Natural killer cell (primary cell): Measurements from ENCODE around the gene ATP2B1. TPM values are rescaled to one million over a fixed set of nuclear protein-coding genes. Genes with fewer than 3 reads are reported as not detected.

Experiments
- ATAC-seq, 3 donors: fragments of 150-1000 bp in 2 of 3; fragments of 200-7000 bp in 1 of 3; cut with Tn5 transposase; 1 replicate in 1 of 3; 2 replicates in 2 of 3; pipeline ENCODE4 v1.10.0; 2021; ENCODE audit warnings: mild to moderate bottlenecking in 2 of 3, moderate library complexity in 2 of 3
- DNase-seq, 2 donors: peaks; one replicate each; pipeline versions ENCODE4 v3.0.0 to v3.0.0-alpha.2; 2013 to 2021; ENCODE audit warnings: mixed read lengths in 1 of 2
- H3K27ac ChIP-seq: one replicate; pipeline ENCODE4 v1.5.1; 2013; ENCODE audit warnings: mild to moderate bottlenecking, low read length
- H3K27me3 ChIP-seq: one replicate; pipeline ENCODE4 v1.6.1; 2013; ENCODE audit warnings: low read length; ENCODE audit not compliant: control insufficient read depth, insufficient read depth
- H3K36me3 ChIP-seq: one replicate; pipeline ENCODE4 v1.6.1; 2013; ENCODE audit warnings: low read length; ENCODE audit not compliant: control insufficient read depth, insufficient read depth
- H3K4me1 ChIP-seq: one replicate; pipeline ENCODE4 v1.6.1; 2013; ENCODE audit warnings: low read length; ENCODE audit not compliant: control insufficient read depth, insufficient read depth
- H3K4me3 ChIP-seq: one replicate; pipeline ENCODE4 v1.5.1; 2013; ENCODE audit warnings: low read length
- H3K9me3 ChIP-seq: one replicate; pipeline ENCODE4 v1.6.1; 2013; ENCODE audit warnings: low read length; ENCODE audit not compliant: control insufficient read depth, insufficient read depth
- H3K27ac Mint-ChIP-seq, 2 donors: one replicate each; pipeline ENCODE4 v1.8.0; 2022; ENCODE audit warnings: mild to moderate bottlenecking in 2 of 2, mixed read lengths in 2 of 2, moderate library complexity in 1 of 2
- H3K27me3 Mint-ChIP-seq, 2 donors: one replicate each; pipeline ENCODE4 v1.8.0; 2022; ENCODE audit warnings: low read depth in 2 of 2, mixed read lengths in 2 of 2
- H3K36me3 Mint-ChIP-seq: one replicate; pipeline ENCODE4 v1.8.0; 2022; ENCODE audit warnings: mixed read lengths
- H3K4me1 Mint-ChIP-seq, 2 donors: one replicate each; pipeline ENCODE4 v1.8.0; 2022; ENCODE audit warnings: mixed read lengths in 2 of 2
- H3K4me3 Mint-ChIP-seq: one replicate; pipeline ENCODE4 v1.8.0; 2022; ENCODE audit warnings: mild to moderate bottlenecking, moderate library complexity, mixed read lengths
- H3K9me3 Mint-ChIP-seq, 2 donors: one replicate each; pipeline ENCODE4 v1.8.0; 2022; ENCODE audit warnings: mixed read lengths in 2 of 2
- CTCF ChIP-seq: fragments of 200-600 bp; IDR thresholded peaks from one replicate; pipeline ENCODE4 v1.8.0; 2022; ENCODE audit warnings: antibody characterized with exemption
- WGBS: methylation state at CpG from one replicate; pipeline ENCODE4 v1.1.7; 2013; ENCODE audit warnings: missing lambda C conversion rate; ENCODE audit not compliant: insufficient coverage; 5-methylcytosine and 5-hydroxymethylcytosine counted together
- intact Hi-C: fragments of 100-400 bp; cut with micrococcal nuclease; formaldehyde crosslinking; loops from one replicate; pipeline ENCODE4 v1.14.2; 2022
- total RNA-seq, 4 donors: library from RNA; stranded (reverse); fragments of 120-200 nt in 1 of 4; gene quantifications; one replicate each; pipeline versions ENCODE4 v1.2.3 to v1.2.4, GENCODE V29; 2013 to 2022

ATP2B1 gene
- total RNA-seq, 3 donors from 2014 or later (not counting 1 experiment from before 2014, with no cell fraction given) = 87.8 to 97.6 (median 97.3) TPM

- Mint-ChIP-seq H3K36me3 (peaks cover 14% of the 10 kb centered on the region), H3K27ac (peak overlapping the region in 1 of 2 donors; percentile 54), H3K4me1 (peaks cover 7 to 11% of the 10 kb centered on the region in 2 donors), H3K27me3 (no peaks in the 10 kb centered on the region), H3K9me3 (no peaks in the 10 kb centered on the region), H3K4me3 (no peak overlapping the region)
- no CpG with 5 or more reads among the region's 1 CpG for WGBS
- intact Hi-C loops = no loop called here
- Histone ChIP-seq H3K4me3 (no peak overlapping the region), H3K36me3 (peaks cover 44% of the 10 kb centered on the region), H3K4me1 (no peaks in the 10 kb centered on the region), H3K27ac (no peak overlapping the region), H3K9me3 (no peaks in the 10 kb centered on the region), H3K27me3 (no peaks in the 10 kb centered on the region)
- no peak for ATAC-seq
- DNase-seq = peak in 1 of 2 donors; percentile 14
- no peak for TF ChIP-seq CTCF
Measured at GRCh38 chr12:89597770-89598169, 110.9 kb downstream of the ATP2B1 start.

DNA sequence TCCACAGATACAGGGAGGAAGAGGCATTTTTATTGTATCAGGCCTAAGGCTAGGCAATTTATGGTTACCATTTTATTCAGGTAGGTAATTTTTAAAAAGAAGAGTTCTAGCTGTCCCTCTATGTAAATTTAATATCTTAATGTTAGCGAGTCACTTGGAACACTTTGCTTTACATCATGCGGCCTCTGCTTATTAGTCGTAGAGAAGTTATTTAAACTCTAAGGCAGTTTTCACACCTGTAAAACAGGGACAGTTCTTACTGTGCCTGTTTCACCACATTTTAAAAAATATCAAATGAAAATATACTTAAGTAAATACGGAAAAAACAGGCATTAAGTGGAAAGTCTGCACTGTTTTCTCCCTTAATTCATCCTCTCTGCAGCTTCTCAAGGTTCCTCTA lies 111.4 kb downstream of the ATP2B1 start:
- intact Hi-C loops = no loop called here
- H3K36me3 ChIP-seq = peaks cover 41% of the 10 kb centered on the region

GRCh38 chr12:89593873-89594272 lies 114.8 kb downstream of the ATP2B1 start:
- intact Hi-C loops = no loop called here
- H3K4me1 Mint-ChIP-seq = peaks cover 7 to 11% of the 10 kb centered on the region in 2 donors
- no peak overlapping the region for H3K4me3 Mint-ChIP-seq
- H3K9me3 Mint-ChIP-seq = no peaks in the 10 kb centered on the region
- no peaks in the 10 kb centered on the region for H3K4me1 ChIP-seq
- H3K36me3 ChIP-seq = peaks cover 48% of the 10 kb centered on the region
- WGBS = 86% methylated on average over 5 of the region's 5 CpGs
- no peak for TF ChIP-seq CTCF
- H3K36me3 Mint-ChIP-seq = peaks cover 26% of the 10 kb centered on the region
- no peaks in the 10 kb centered on the region for H3K27me3 ChIP-seq
- H3K27ac ChIP-seq = no peak overlapping the region
- no peak overlapping the region for H3K4me3 ChIP-seq
- DNase-seq = no peak
- H3K9me3 ChIP-seq = no peaks in the 10 kb centered on the region
- no peak for ATAC-seq
- H3K27me3 Mint-ChIP-seq = no peaks in the 10 kb centered on the region
- H3K27ac Mint-ChIP-seq = no peak overlapping the region

More for the DNA sequence above, 111.4 kb downstream of the ATP2B1 start:
- Histone ChIP-seq H3K4me3 (no peak overlapping the region), H3K4me1 (no peaks in the 10 kb centered on the region), H3K27ac (no peak overlapping the region), H3K9me3 (no peaks in the 10 kb centered on the region), H3K27me3 (no peaks in the 10 kb centered on the region)
- no peak for ATAC-seq
- H3K4me1 Mint-ChIP-seq = peaks cover 7 to 11% of the 10 kb centered on the region in 2 donors
- H3K4me3 Mint-ChIP-seq = no peak overlapping the region
- H3K36me3 Mint-ChIP-seq = peaks cover 18% of the 10 kb centered on the region
- H3K27me3 Mint-ChIP-seq = no peaks in the 10 kb centered on the region
- no peak overlapping the region for H3K27ac Mint-ChIP-seq
- no peaks in the 10 kb centered on the region for H3K9me3 Mint-ChIP-seq
- TF ChIP-seq CTCF = no peak
- no peak for DNase-seq
- WGBS = 85% methylated on average over 4 of the region's 4 CpGs

DNA sequence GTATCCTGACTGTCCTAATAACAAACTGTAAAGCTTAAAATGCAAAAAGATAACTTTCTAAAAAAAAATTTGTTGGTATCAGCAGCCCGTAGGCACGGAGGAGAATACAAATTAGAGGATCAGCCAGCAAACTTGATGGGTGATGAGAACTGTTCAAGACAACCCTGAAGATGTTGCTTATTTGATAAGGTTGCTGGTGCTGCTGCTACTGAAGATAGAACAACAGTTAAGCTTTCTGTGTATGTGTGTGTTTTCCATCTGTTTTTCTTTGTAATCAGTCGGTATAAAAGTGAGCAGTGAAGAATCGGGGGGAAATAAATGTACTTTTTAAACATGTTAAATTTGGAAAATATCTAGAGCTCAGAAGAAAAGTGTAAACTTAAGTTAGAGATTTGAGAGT lies 115.4 kb downstream of the ATP2B1 start:
- DNase-seq (no peak), ATAC-seq (no peak)
- peak overlapping the region in 1 of 2 donors; percentile 8 for H3K27ac Mint-ChIP-seq
- no peak for TF ChIP-seq CTCF
- Histone ChIP-seq H3K4me1 (no peaks in the 10 kb centered on the region), H3K4me3 (no peak overlapping the region), H3K36me3 (peaks cover 47% of the 10 kb centered on the region), H3K27me3 (no peaks in the 10 kb centered on the region), H3K9me3 (no peaks in the 10 kb centered on the region), H3K27ac (no peak overlapping the region)
- WGBS = 98% methylated on average over 4 of the region's 4 CpGs
- intact Hi-C loops = no loop called here
- H3K27me3 Mint-ChIP-seq = no peaks in the 10 kb centered on the region
- no peak overlapping the region for H3K4me3 Mint-ChIP-seq
- H3K36me3 Mint-ChIP-seq = peaks cover 26% of the 10 kb centered on the region
- H3K4me1 Mint-ChIP-seq = peaks cover 2 to 7% of the 10 kb centered on the region in 2 donors
- H3K9me3 Mint-ChIP-seq = no peaks in the 10 kb centered on the region
